Measurements from ENCODE around the gene TIMM50. TPM values are rescaled to one million over a fixed set of nuclear protein-coding genes. Genes with fewer than 3 reads are reported as not detected.

Gene TIMM50
- total and polyA plus RNA-seq, 2 of the 13 experiments (the other 11 are each of a cell fraction or from before 2014, with no cell fraction given): 91.1 to 92.5 TPM

GRCh38 chr19:39506944-39507714, 26.5 kb downstream of the TIMM50 start (continued):
- TF ChIP-seq ZNF646 (CRISPR knock-in tag; IDR thresholded peaks at IDR 0.05) (no peak), GMEB2 (CRISPR knock-in tag; IDR thresholded peaks at IDR 0.05; ENCODE audit: low read depth) (no peak), CBX2 (IDR thresholded peaks at IDR 0.05; ENCODE audit: low read depth, low read length) (no peak), CBX2 (CRISPR knock-in tag; IDR thresholded peaks at IDR 0.05; ENCODE audit: low read depth) (no peak), GABPB1 (CRISPR knock-in tag; IDR thresholded peaks at IDR 0.05) (peak; percentile 66; the same call in 1 of the 2 replicates), ZBTB25 (CRISPR knock-in tag; IDR thresholded peaks at IDR 0.05) (no peak), THAP7 (CRISPR knock-in tag; IDR thresholded peaks at IDR 0.05) (no peak), ARNT (IDR thresholded peaks at IDR 0.05) (no peak), CEBPZ (IDR thresholded peaks at IDR 0.05; ENCODE audit: low read length) (no peak), MEIS2 (CRISPR knock-in tag; IDR thresholded peaks at IDR 0.05) (peak; percentile 95), TEAD2 (CRISPR knock-in tag; IDR thresholded peaks at IDR 0.05) (peak; percentile 91; the same call in 1 of the 2 replicates), RARA (CRISPR knock-in tag; IDR thresholded peaks at IDR 0.05) (no peak)

Measured in HepG2 (cell line).